HCT116 (cell line): Measurements from ENCODE around the gene ATP12A.

Experiments used
- EZH2phosphoT487 ChIP-seq: fragments of 200-600 bp; IDR thresholded peaks from 2 replicates; pipeline ENCODE4 v1.6.1; 2018; ENCODE audit warnings: antibody characterized with exemption, borderline replicate concordance
- JUND ChIP-seq: IDR thresholded peaks from 2 replicates; pipeline ENCODE4 v1.6.1; 2012
- POLR2A ChIP-seq: IDR thresholded peaks from 2 replicates; pipeline ENCODE4 v1.7.0; 2011; ENCODE audit warnings: borderline replicate concordance; ENCODE audit not compliant: insufficient read depth, insufficient read length; ENCODE audit errors: extremely low read depth
- SIN3A ChIP-seq: IDR thresholded peaks from 2 replicates; pipeline ENCODE4 v1.6.1; 2012; ENCODE audit warnings: low read depth
- ZFX ChIP-seq: fragments of 450-650 bp; IDR thresholded peaks from 2 replicates; pipeline ENCODE4 v1.6.1; 2017
- TF ChIP-seq, protein P1 (sequence below), 3 experiments: fragments of 200-600 bp in 1 of 3; sonication (generic) in 1 of 3; IDR thresholded peaks in 2 of 3; conservative IDR thresholded peaks in 1 of 3; 2 replicates each; pipeline ENCODE4 v1.5.1; 2012 to 2017; ENCODE audit warnings: low read depth in 2 of 3, low read length in 2 of 3, antibody characterized with exemption in 1 of 3, borderline replicate concordance in 1 of 3, control low read depth in 1 of 3, mild to moderate bottlenecking in 1 of 3, mixed read lengths in 1 of 3, mixed run types in 1 of 3, moderate library complexity in 1 of 3; ENCODE audit not compliant: insufficient read depth in 1 of 3
- TF ChIP-seq, protein P2 (sequence below): IDR thresholded peaks from 2 replicates; pipeline ENCODE4 v1.6.1; 2012; ENCODE audit warnings: low read depth

GRCh38 chr13:24742294-24742693 lies 62.1 kb downstream of the ATP12A start:
- TF ChIP-seq EZH2phosphoT487: no peak
- TF ChIP-seq, protein P1, sequence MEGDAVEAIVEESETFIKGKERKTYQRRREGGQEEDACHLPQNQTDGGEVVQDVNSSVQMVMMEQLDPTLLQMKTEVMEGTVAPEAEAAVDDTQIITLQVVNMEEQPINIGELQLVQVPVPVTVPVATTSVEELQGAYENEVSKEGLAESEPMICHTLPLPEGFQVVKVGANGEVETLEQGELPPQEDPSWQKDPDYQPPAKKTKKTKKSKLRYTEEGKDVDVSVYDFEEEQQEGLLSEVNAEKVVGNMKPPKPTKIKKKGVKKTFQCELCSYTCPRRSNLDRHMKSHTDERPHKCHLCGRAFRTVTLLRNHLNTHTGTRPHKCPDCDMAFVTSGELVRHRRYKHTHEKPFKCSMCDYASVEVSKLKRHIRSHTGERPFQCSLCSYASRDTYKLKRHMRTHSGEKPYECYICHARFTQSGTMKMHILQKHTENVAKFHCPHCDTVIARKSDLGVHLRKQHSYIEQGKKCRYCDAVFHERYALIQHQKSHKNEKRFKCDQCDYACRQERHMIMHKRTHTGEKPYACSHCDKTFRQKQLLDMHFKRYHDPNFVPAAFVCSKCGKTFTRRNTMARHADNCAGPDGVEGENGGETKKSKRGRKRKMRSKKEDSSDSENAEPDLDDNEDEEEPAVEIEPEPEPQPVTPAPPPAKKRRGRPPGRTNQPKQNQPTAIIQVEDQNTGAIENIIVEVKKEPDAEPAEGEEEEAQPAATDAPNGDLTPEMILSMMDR (IDR thresholded peaks at IDR 0.05 in 2 of 3, conservative IDR thresholded peaks at IDR 0.05 in 1 of 3; ENCODE audit: borderline replicate concordance in 1 of 3, insufficient read depth in 1 of 3, low read depth in 2 of 3, low read length in 2 of 3): no peak
- TF ChIP-seq, protein P2, sequence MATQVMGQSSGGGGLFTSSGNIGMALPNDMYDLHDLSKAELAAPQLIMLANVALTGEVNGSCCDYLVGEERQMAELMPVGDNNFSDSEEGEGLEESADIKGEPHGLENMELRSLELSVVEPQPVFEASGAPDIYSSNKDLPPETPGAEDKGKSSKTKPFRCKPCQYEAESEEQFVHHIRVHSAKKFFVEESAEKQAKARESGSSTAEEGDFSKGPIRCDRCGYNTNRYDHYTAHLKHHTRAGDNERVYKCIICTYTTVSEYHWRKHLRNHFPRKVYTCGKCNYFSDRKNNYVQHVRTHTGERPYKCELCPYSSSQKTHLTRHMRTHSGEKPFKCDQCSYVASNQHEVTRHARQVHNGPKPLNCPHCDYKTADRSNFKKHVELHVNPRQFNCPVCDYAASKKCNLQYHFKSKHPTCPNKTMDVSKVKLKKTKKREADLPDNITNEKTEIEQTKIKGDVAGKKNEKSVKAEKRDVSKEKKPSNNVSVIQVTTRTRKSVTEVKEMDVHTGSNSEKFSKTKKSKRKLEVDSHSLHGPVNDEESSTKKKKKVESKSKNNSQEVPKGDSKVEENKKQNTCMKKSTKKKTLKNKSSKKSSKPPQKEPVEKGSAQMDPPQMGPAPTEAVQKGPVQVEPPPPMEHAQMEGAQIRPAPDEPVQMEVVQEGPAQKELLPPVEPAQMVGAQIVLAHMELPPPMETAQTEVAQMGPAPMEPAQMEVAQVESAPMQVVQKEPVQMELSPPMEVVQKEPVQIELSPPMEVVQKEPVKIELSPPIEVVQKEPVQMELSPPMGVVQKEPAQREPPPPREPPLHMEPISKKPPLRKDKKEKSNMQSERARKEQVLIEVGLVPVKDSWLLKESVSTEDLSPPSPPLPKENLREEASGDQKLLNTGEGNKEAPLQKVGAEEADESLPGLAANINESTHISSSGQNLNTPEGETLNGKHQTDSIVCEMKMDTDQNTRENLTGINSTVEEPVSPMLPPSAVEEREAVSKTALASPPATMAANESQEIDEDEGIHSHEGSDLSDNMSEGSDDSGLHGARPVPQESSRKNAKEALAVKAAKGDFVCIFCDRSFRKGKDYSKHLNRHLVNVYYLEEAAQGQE: no peak
- no peak for TF ChIP-seq ZFX
- no peak for TF ChIP-seq JUND
- TF ChIP-seq SIN3A: no peak
- no peak for TF ChIP-seq POLR2A
